Caco-2 (cell line): ENCODE measurements around the gene ADARB2. TPM values are rescaled to one million over a fixed set of nuclear protein-coding genes. Genes with fewer than 3 reads are reported as not detected.
A peak's percentile ranks its signal among the peaks of the same experiment; 100 is the strongest.

Source experiments
- BruUV-seq: library from RNA; stranded (reverse); fragments of 400-500 nt; replicated peaks from 2 replicates; lab custom pipeline; 2021; lab: Mats Ljungman, UMichigan
- CTCF ChIA-PET: fragments of 300-600 bp; sonication (Branson Sonifier 250); formaldehyde crosslinking; loops from one replicate; lab custom pipeline; 2022; ENCODE audit warnings: antibody characterized with exemption; lab: Charles Lee
- POLR2A ChIA-PET: fragments of 300-600 bp; sonication (Branson Sonifier 250); formaldehyde crosslinking; loops from one replicate; lab custom pipeline; 2022; ENCODE audit warnings: antibody characterized with exemption; lab: Charles Lee
- DNase-seq, 2 experiments: peaks; one replicate each; pipeline versions ENCODE4 v3.0.0 to v3.0.0-alpha.2; 2020 to 2022
- H3K27me3 ChIP-seq: replicated peaks from 2 replicates; pipeline ENCODE4 v1.6.0; 2011; ENCODE audit warnings: low read length; ENCODE audit not compliant: control insufficient read depth, insufficient read depth
- H3K36me3 ChIP-seq: 2 replicates; pipeline ENCODE4 v1.5.1; 2011; ENCODE audit warnings: low read length; ENCODE audit not compliant: control insufficient read depth, insufficient read depth
- H3K4me1 ChIP-seq: fragments of 250-450 bp; sonication (Bioruptor Pico); 2 replicates; pipeline ENCODE4 v1.5.1; 2020; ENCODE audit warnings: mild to moderate bottlenecking
- H3K4me3 ChIP-seq: 2 replicates; pipeline ENCODE4 v1.5.1; 2011; ENCODE audit warnings: low read depth, mild to moderate bottlenecking, control low read depth, low read length
- H3K9me3 ChIP-seq: fragments of 250-450 bp; sonication (Bioruptor Pico); 2 replicates; pipeline ENCODE4 v1.5.1; 2020; ENCODE audit warnings: mild to moderate bottlenecking, moderate library complexity
- H3K27ac Mint-ChIP-seq: one replicate; pipeline ENCODE4 v1.8.0; 2022; ENCODE audit warnings: mixed read lengths; ENCODE audit not compliant: unreplicated experiment
- H3K27me3 Mint-ChIP-seq: one replicate; pipeline ENCODE4 v1.8.0; 2022; ENCODE audit warnings: mixed read lengths; ENCODE audit not compliant: insufficient read depth, unreplicated experiment
- H3K36me3 Mint-ChIP-seq: one replicate; pipeline ENCODE4 v1.8.0; 2022; ENCODE audit warnings: mild to moderate bottlenecking, mixed read lengths; ENCODE audit not compliant: insufficient read depth, unreplicated experiment
- H3K4me1 Mint-ChIP-seq: one replicate; pipeline ENCODE4 v1.8.0; 2022; ENCODE audit warnings: low read depth, mixed read lengths; ENCODE audit not compliant: unreplicated experiment
- H3K4me3 Mint-ChIP-seq: one replicate; pipeline ENCODE4 v1.8.0; 2022; ENCODE audit warnings: mild to moderate bottlenecking, moderate library complexity, mixed read lengths; ENCODE audit not compliant: unreplicated experiment
- H3K9me3 Mint-ChIP-seq: one replicate; pipeline ENCODE4 v1.8.0; 2022; ENCODE audit warnings: mixed read lengths; ENCODE audit not compliant: unreplicated experiment
- intact Hi-C: fragments of 100-400 bp; cut with micrococcal nuclease; formaldehyde crosslinking; loops from one replicate; pipeline ENCODE4 v1.10.0; 2022; ENCODE audit not compliant: unreplicated experiment
- total RNA-seq: library from RNA; stranded (reverse); gene quantifications from 2 replicates; pipeline ENCODE4 v1.2.3, GENCODE V29; 2022
- TF ChIP-seq, protein P1 (sequence below), 2 experiments: fragments of 200-600 bp in 1 of 2; IDR thresholded peaks; 1 replicate in 1 of 2; 2 replicates in 1 of 2; pipeline versions ENCODE4 v1.5.1 to v1.8.0; 2011 to 2022; ENCODE audit warnings: antibody characterized with exemption in 1 of 2, control low read depth in 1 of 2, inconsistent platforms in 1 of 2, low read depth in 1 of 2, low read length in 1 of 2, mild to moderate bottlenecking in 1 of 2, moderate library complexity in 1 of 2; ENCODE audit not compliant: insufficient read depth in 1 of 2, severe bottlenecking in 1 of 2, unreplicated experiment in 1 of 2

The ADARB2 gene
- total RNA-seq, 1 experiment from 2014 or later: 0.27 TPM

DNA sequence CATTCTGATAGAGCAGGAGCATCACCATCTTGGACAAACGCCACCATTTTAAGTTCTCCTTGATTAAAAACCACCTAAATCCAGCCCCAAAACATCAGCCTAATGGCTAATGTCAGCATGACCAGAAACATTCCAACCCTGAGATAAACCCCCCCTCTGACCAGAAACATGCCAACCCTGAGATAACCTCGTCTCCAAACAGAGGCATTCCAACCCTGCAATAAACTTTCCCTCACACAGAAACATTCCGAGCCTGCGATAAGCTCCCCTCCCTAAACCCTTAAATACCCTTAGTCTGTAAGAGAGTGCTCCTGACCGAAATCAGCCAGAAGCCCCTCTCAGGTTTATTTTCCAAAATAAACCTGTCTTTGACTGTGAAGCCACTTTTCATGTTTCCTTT lies 76.5 kb downstream of the ADARB2 start:
- ChIA-PET POLR2A (no interaction called here), CTCF (no interaction called here)
- H3K4me1 Mint-ChIP-seq: peaks cover 8% of the 10 kb centered on the region
- 0 out of 2 replicates have a peak, but pooled peaks cover 9% of the 10 kb centered on the region for H3K4me1 ChIP-seq
- peak in 1 of 2 experiments; percentile 34 for DNase-seq
- H3K4me3 ChIP-seq: no peak overlapping the region
- no peaks in the 10 kb centered on the region for H3K27me3 ChIP-seq
- TF ChIP-seq, protein P1, sequence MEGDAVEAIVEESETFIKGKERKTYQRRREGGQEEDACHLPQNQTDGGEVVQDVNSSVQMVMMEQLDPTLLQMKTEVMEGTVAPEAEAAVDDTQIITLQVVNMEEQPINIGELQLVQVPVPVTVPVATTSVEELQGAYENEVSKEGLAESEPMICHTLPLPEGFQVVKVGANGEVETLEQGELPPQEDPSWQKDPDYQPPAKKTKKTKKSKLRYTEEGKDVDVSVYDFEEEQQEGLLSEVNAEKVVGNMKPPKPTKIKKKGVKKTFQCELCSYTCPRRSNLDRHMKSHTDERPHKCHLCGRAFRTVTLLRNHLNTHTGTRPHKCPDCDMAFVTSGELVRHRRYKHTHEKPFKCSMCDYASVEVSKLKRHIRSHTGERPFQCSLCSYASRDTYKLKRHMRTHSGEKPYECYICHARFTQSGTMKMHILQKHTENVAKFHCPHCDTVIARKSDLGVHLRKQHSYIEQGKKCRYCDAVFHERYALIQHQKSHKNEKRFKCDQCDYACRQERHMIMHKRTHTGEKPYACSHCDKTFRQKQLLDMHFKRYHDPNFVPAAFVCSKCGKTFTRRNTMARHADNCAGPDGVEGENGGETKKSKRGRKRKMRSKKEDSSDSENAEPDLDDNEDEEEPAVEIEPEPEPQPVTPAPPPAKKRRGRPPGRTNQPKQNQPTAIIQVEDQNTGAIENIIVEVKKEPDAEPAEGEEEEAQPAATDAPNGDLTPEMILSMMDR (IDR thresholded peaks at IDR 0.05; ENCODE audit: insufficient read depth in 1 of 2, low read depth in 1 of 2, low read length in 1 of 2, severe bottlenecking in 1 of 2, unreplicated experiment in 1 of 2): no peak
- no peaks in the 10 kb centered on the region for H3K36me3 Mint-ChIP-seq
- H3K27ac Mint-ChIP-seq: peak overlapping the region; percentile 48
- intact Hi-C loops: no loop called here
- peaks cover 7% of the 10 kb centered on the region for H3K27me3 Mint-ChIP-seq
- no peak overlapping the region for H3K4me3 Mint-ChIP-seq
- H3K9me3 Mint-ChIP-seq: peaks cover 33% of the 10 kb centered on the region
- H3K9me3 ChIP-seq: peaks cover 16% of the 10 kb centered on the region
- BruUV-seq: no TSS peak
- H3K36me3 ChIP-seq: no peaks in the 10 kb centered on the region

DNA sequence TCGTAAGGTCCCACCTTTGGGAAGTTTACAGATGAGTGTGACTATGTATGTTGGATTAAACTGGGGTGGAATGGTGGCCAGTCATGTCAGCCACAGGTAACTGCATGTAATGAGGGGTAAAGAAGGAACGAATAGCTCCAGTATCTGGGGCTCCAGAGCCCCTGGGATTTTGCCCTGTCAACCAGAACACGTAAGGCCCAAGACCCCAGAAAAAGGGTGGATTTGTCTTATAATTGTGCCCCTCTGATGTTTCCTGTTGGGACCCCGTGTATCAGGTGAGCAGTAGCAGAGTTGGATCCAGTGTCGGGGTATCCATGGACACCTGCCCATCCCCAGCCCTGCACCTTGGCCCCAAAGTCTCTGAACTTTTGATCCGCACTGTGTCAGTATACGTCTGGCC lies 76.9 kb downstream of the ADARB2 start:
- no peak overlapping the region for H3K4me3 Mint-ChIP-seq
- TF ChIP-seq, protein P1 (IDR thresholded peaks at IDR 0.05; ENCODE audit: insufficient read depth in 1 of 2, low read depth in 1 of 2, low read length in 1 of 2, severe bottlenecking in 1 of 2, unreplicated experiment in 1 of 2): no peak
- Histone ChIP-seq H3K9me3 (peaks cover 16% of the 10 kb centered on the region), H3K4me3 (no peak overlapping the region), H3K36me3 (no peaks in the 10 kb centered on the region), H3K4me1 (peaks cover 10% of the 10 kb centered on the region; the same call in 1 of the 2 replicates), H3K27me3 (no peaks in the 10 kb centered on the region)
- no peak for DNase-seq
- intact Hi-C loops: no loop called here
- BruUV-seq: no TSS peak
- ChIA-PET POLR2A (no interaction called here), CTCF (no interaction called here)
- H3K27me3 Mint-ChIP-seq: peaks cover 7% of the 10 kb centered on the region
- peaks cover 33% of the 10 kb centered on the region for H3K9me3 Mint-ChIP-seq
- peaks cover 8% of the 10 kb centered on the region for H3K4me1 Mint-ChIP-seq
- H3K27ac Mint-ChIP-seq: no peak overlapping the region
- no peaks in the 10 kb centered on the region for H3K36me3 Mint-ChIP-seq

DNA sequence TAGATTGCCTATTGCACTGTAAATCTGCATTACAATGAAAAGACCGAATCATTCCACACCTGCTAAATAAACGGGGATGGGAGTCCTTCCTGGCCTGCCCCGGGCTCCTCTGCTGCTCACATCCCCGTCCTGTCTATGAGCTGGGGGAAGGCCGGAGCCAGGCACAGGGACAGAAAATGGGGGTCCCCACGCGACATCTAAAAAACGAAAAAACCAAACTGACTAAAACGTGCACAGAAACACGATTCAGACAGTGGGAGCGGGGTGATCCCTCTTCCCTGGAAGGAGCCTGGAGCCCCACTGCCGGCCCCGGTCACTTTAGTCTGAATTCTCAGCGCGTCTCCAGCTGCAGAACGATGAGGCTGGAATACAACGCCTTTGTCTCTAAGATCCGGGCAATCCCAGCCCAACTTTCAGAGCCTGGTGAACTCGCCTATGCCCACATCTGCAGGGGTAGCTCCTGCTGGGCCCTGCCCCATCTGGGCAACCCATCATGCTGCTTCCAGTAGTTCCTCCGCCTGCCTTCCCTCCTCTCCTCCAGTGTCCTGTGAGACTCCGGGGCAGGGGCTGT lies 78.0 kb downstream of the ADARB2 start:
- TF ChIP-seq, protein P1 (IDR thresholded peaks at IDR 0.05; ENCODE audit: insufficient read depth in 1 of 2, low read depth in 1 of 2, low read length in 1 of 2, severe bottlenecking in 1 of 2, unreplicated experiment in 1 of 2): no peak
- peaks cover 13% of the 10 kb centered on the region; the same call in 1 of the 2 replicates for H3K4me1 ChIP-seq
- no peaks in the 10 kb centered on the region for H3K27me3 ChIP-seq
- Mint-ChIP-seq H3K4me3 (no peak overlapping the region), H3K36me3 (no peaks in the 10 kb centered on the region), H3K4me1 (peaks cover 8% of the 10 kb centered on the region), H3K27me3 (peaks cover 7% of the 10 kb centered on the region), H3K9me3 (peaks cover 33% of the 10 kb centered on the region), H3K27ac (no peak overlapping the region)
- intact Hi-C loops: no loop called here
- no peak overlapping the region for H3K4me3 ChIP-seq
- peaks cover 16% of the 10 kb centered on the region for H3K9me3 ChIP-seq
- H3K36me3 ChIP-seq: no peaks in the 10 kb centered on the region
- no TSS peak for BruUV-seq
- ChIA-PET CTCF (no interaction called here), POLR2A (no interaction called here)
- no peak for DNase-seq
